ENCODE results near the gene DSTN. TPM values are rescaled to one million over a fixed set of nuclear protein-coding genes. Genes with fewer than 3 reads are reported as not detected.

The DSTN gene
- total and polyA plus RNA-seq, 9 of the 15 experiments (the other 6 are each of a cell fraction or from before 2014, with no cell fraction given), result 25.7 to 88.3 (median 61.0) TPM

DNA sequence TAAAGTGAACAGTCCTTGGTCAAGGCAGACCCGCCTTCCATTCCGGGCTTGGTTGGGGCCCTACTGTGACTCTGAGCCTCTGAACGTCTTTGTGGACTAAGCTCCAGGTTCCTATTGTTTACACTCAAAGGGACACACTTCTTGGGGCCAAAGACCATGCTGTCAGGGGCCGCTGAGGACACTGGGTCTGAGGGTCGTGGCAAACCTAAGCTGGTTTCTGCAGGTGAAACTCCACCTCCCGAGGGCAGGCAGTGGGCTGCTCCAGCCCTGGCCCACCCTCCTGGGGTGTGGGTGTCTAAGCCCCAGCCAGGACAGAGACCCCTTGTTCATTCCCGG, 43.1 kb downstream of the DSTN start:
- H3K9me1 ChIP-seq (ENCODE audit: control insufficient read depth, insufficient read depth, low read length), result no peaks in the 10 kb centered on the region
- no peak overlapping the region for H2AFZ ChIP-seq (ENCODE audit: low read depth, low read length)
- no peaks in the 10 kb centered on the region for H3K9me3 ChIP-seq (replicated peaks; ENCODE audit: control insufficient read depth, insufficient read depth, low read depth, low read length)
- TF ChIP-seq POLR2G (IDR thresholded peaks at IDR 0.05; ENCODE audit: low read depth, low read length), result 0 out of 2 replicates have a peak, but pooled peaks have one; percentile 33
- no peak for TF ChIP-seq ATF7 (IDR thresholded peaks at IDR 0.05)
- intact Hi-C loops (cut with micrococcal nuclease), result no loop called here
- peaks cover 0 to 24% of the 10 kb centered on the region in 2 experiments; a peak in 2 of 5 replicates for H3K4me1 ChIP-seq (replicated peaks in 1 of 2; ENCODE audit: control insufficient read depth in 2 of 2, insufficient read depth in 2 of 2, low read length in 2 of 2)
- CTCF ChIA-PET (ENCODE audit: low intra/inter-chr PET ratio), result no interaction called here
- 80% methylated on average over 4 of the region's 7 CpGs for WGBS (ENCODE audit: insufficient coverage, low coverage, missing lambda C conversion rate)
- BruUV-seq (replicated peaks), result no TSS peak
- FAIRE-seq (no peak), DNase-seq (ENCODE audit: extremely low read depth in 1 of 4, low spot score in 3 of 4) (no peak), ATAC-seq (no peak)
- no peaks in the 10 kb centered on the region for H3K27me3 ChIP-seq (ENCODE audit: control insufficient read depth in 2 of 2, insufficient read depth in 2 of 2, low read length in 2 of 2)
- H3K4me2 ChIP-seq (ENCODE audit: insufficient read depth, low read length), result no peak overlapping the region
- H3K27ac ChIP-seq (ENCODE audit: extremely low read depth, low read depth, low read length), result no peak overlapping the region
- H3K36me3 ChIP-seq (ENCODE audit: control insufficient read depth, insufficient read depth, low read length), result peaks cover 19% of the 10 kb centered on the region; the same call in 1 of the 3 replicates
- H4K20me1 ChIP-seq (replicated peaks; ENCODE audit: control insufficient read depth, insufficient read depth, low read length), result no peaks in the 10 kb centered on the region; the same call in 1 of the 2 replicates
- no peaks in the 10 kb centered on the region for H3K79me2 ChIP-seq (ENCODE audit: control insufficient read depth, insufficient read depth, low read length)
- POLR2A ChIA-PET, result interaction anchor here (0.6 kb wide), 1 partner anchor 69 kb away, joined by 3 read pairs; the partner anchor contains the start of gene RRBP1
- H3K4me3 ChIP-seq, result no peak overlapping the region
- H3K9ac ChIP-seq (ENCODE audit: insufficient read depth in 1 of 2, low read depth in 2 of 2, low read length in 2 of 2), result no peak overlapping the region
- in situ Hi-C loops (cut with MboI), result loop anchor here (5.0 kb wide), 1 partner anchor 71 kb away; no protein-coding TSS in a partner anchor

GRCh38 chr20:17613328-17614175, 43.7 kb downstream of the DSTN start:
- Histone ChIP-seq H3K36me3 (ENCODE audit: control insufficient read depth, insufficient read depth, low read length) (peaks cover 23% of the 10 kb centered on the region; the same call in 1 of the 3 replicates), H3K4me3 (no peak overlapping the region), H3K9ac (ENCODE audit: insufficient read depth in 1 of 2, low read depth in 2 of 2, low read length in 2 of 2) (no peak overlapping the region), H3K27ac (ENCODE audit: extremely low read depth, low read depth, low read length) (no peak overlapping the region), H3K27me3 (ENCODE audit: control insufficient read depth in 2 of 2, insufficient read depth in 2 of 2, low read length in 2 of 2) (no peaks in the 10 kb centered on the region), H3K4me1 (replicated peaks in 1 of 2; ENCODE audit: control insufficient read depth in 2 of 2, insufficient read depth in 2 of 2, low read length in 2 of 2) (peaks cover 0 to 24% of the 10 kb centered on the region in 2 experiments; a peak in 2 of 5 replicates), H3K9me1 (ENCODE audit: control insufficient read depth, insufficient read depth, low read length) (no peaks in the 10 kb centered on the region), H4K20me1 (replicated peaks; ENCODE audit: control insufficient read depth, insufficient read depth, low read length) (no peaks in the 10 kb centered on the region; the same call in 1 of the 2 replicates), H2AFZ (ENCODE audit: low read depth, low read length) (no peak overlapping the region), H3K9me3 (replicated peaks; ENCODE audit: control insufficient read depth, insufficient read depth, low read depth, low read length) (no peaks in the 10 kb centered on the region), H3K79me2 (ENCODE audit: control insufficient read depth, insufficient read depth, low read length) (no peaks in the 10 kb centered on the region), H3K4me2 (ENCODE audit: insufficient read depth, low read length) (no peak overlapping the region)
- ChIA-PET CTCF (ENCODE audit: low intra/inter-chr PET ratio) (no interaction called here), POLR2A (interaction anchor here (0.6 to 1.2 kb wide), 3 partner anchors 77 to 297 kb away, joined by 3 to 5 read pairs (median 3); no protein-coding TSS in a partner anchor)
- BruUV-seq (replicated peaks), result TSS peak; percentile 75
- TF ChIP-seq CC2D1A (IDR thresholded peaks at IDR 0.05) (no peak), POLR2G (IDR thresholded peaks at IDR 0.05; ENCODE audit: low read depth, low read length) (0 out of 2 replicates have a peak, but pooled peaks have one; percentile 5), BHLHE40 (IDR thresholded peaks at IDR 0.05; ENCODE audit: low read length) (no peak), MCM2 (IDR thresholded peaks at IDR 0.05; ENCODE audit: low read depth) (no peak), TFAM (CRISPR knock-in tag; conservative IDR thresholded peaks at IDR 0.05) (no peak), EZH2 (IDR thresholded peaks at IDR 0.05; ENCODE audit: borderline replicate concordance, low read depth, low read length) (no peak), CBFA2T3 (IDR thresholded peaks at IDR 0.05) (no peak), BRF2 (IDR thresholded peaks at IDR 0.05; ENCODE audit: borderline replicate concordance, insufficient read depth, insufficient read length) (no peak), ZBTB12 (CRISPR knock-in tag; IDR thresholded peaks at IDR 0.05) (no peak)
- in situ Hi-C loops (cut with MboI) (loop anchor here (5.0 kb wide), 1 partner anchor 71 kb away; no protein-coding TSS in a partner anchor), intact Hi-C loops (cut with micrococcal nuclease) (no loop called here)
- ATAC-seq (no peak), DNase-seq (ENCODE audit: extremely low read depth in 1 of 4, low spot score in 3 of 4) (no peak), FAIRE-seq (no peak)
- WGBS (ENCODE audit: insufficient coverage, low coverage, missing lambda C conversion rate), result 77% methylated on average over 28 of the region's 40 CpGs
